ENCODE data around the gene PPIE.

GRCh38 chr1:39779821-39780220, 41.1 kb downstream of the PPIE start:
- TF ChIP-seq CTCF (IDR thresholded peaks at IDR 0.05) (no peak), POLR2A (IDR thresholded peaks at IDR 0.05) (no peak), EP300 (IDR thresholded peaks at IDR 0.05) (no peak)
